NB4 (cell line): ENCODE results near the gene INPP5D.

Source experiments
- CTCF ChIP-seq: IDR thresholded peaks from one replicate; pipeline ENCODE4 v1.5.1; 2012; ENCODE audit warnings: low read depth, low read length
- MYC ChIP-seq: IDR thresholded peaks from 2 replicates; pipeline ENCODE4 v1.6.1; 2011; ENCODE audit warnings: low read depth, low read length
- POLR2A ChIP-seq: IDR thresholded peaks from 2 replicates; pipeline ENCODE4 v1.6.1; 2011; ENCODE audit warnings: mild to moderate bottlenecking; ENCODE audit not compliant: insufficient read length; ENCODE audit errors: extremely low read depth

- TF ChIP-seq CTCF = no peak
- no peak for TF ChIP-seq MYC
- TF ChIP-seq POLR2A = no peak
These were observed 144.3 kb downstream of the INPP5D start for GRCh38 chr2:233204286-233204936.
